Measurements from ENCODE around the gene GATA3.
A peak's percentile ranks its signal among the peaks of the same experiment; 100 is the strongest.

The GATA3 gene

DNA sequence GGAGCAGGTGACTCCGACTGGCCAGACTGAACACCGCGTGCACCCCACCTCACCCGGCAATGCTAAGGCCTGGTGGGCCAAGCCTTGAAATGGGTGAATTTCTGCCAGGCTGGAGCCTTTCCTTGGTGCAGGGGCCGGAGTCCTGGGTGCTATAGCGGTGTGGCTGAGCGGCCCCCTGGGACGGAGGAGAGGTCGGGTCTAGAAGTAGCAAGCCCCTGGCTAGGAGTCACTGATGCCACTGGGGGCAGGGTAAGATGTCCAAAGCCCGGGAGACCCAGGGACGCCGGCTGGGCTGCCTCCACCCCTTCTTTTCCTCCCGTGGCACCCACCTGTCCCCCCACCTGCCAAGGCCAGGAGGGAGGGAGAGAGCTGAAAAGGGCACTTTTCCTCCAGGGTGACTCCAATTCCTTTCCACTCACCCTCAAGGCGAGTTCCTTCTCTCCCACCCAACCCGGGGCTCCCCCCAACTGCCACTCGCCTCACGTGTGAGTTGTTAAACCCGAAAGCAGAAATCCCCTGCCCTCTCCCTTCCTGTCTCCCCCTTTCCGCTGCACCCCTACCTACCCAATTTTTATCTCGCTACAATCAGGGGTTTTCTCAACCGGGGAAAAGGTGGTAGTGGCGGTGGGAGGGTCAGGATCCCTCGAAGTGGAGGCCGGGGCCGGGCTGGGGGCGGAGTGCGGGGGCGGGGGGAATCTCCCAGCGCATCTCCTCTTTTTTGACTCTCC is 6.0 kb upstream of the GATA3 start:
- no peaks in the 10 kb centered on the region for H3K9me3 ChIP-seq (ENCODE audit: low read depth, low read length)
- H3K27ac ChIP-seq, result no peak overlapping the region
- H3K4me3 ChIP-seq, result no peak overlapping the region
- DNase-seq (ENCODE audit: low read depth, low spot score), result no peak
- no peak overlapping the region for H3K9ac ChIP-seq (ENCODE audit: insufficient read length)
- no peaks in the 10 kb centered on the region for H3K36me3 ChIP-seq (ENCODE audit: insufficient read depth, low read length)
- TF ChIP-seq EZH2 (IDR thresholded peaks at IDR 0.05) (no peak), POLR2AphosphoS5 (IDR thresholded peaks at IDR 0.05; ENCODE audit: borderline replicate concordance, low read depth, low read length) (no peak), FOXP2 (optimal IDR thresholded peaks at IDR 0.05; ENCODE audit: control extremely low read depth, extremely low read length, insufficient read depth) (no peak)

DNA sequence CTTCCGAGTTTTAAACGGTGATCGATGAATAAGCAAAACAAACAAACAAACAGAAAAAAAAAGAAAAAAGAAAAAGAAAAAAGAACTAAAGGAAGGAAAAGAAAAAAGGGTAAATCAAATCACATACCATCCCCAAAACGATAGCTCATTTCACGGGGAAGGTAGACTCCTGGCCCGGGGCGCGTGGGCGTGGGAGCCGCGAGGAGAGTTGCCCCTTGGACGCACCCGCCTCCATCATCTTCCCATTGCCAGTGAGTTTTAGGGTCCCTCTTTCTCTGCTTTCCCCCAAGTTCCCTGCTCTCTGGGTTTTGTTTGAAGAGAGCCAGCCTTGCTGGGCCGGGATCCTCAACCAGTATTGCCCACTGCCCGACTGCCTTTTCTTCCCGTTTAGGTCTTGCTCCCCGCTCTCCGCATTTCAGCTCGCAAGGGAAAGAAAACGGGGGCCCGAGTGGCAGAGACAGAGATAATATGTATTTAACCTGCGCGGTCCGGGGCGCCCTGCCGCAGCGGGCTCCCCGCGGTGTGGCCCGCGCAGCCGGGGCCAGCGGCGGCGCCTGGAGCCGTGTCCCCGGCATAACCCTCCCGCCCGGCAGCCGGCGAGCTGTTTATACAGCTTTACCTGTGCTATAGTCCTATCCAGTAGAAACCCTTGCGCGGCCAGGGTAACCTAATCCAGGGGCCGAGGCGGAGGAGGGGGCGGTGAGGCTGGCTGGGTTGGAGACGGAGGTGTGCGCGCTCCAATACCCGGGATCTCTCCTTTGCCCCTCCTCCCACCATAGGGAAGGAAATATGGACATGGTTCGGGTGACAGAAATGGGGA is 5.2 kb upstream of the GATA3 start:
- H3K27ac ChIP-seq, result no peak overlapping the region
- no peak for DNase-seq (ENCODE audit: low read depth, low spot score)
- H3K9ac ChIP-seq (ENCODE audit: insufficient read length), result no peak overlapping the region
- no peaks in the 10 kb centered on the region for H3K9me3 ChIP-seq (ENCODE audit: low read depth, low read length)
- H3K36me3 ChIP-seq (ENCODE audit: insufficient read depth, low read length), result no peaks in the 10 kb centered on the region
- TF ChIP-seq FOXP2 (optimal IDR thresholded peaks at IDR 0.05; ENCODE audit: control extremely low read depth, extremely low read length, insufficient read depth) (no peak), POLR2AphosphoS5 (IDR thresholded peaks at IDR 0.05; ENCODE audit: borderline replicate concordance, low read depth, low read length) (no peak), EZH2 (IDR thresholded peaks at IDR 0.05) (no peak)
- H3K4me3 ChIP-seq, result peak overlapping the region; percentile 76

DNA sequence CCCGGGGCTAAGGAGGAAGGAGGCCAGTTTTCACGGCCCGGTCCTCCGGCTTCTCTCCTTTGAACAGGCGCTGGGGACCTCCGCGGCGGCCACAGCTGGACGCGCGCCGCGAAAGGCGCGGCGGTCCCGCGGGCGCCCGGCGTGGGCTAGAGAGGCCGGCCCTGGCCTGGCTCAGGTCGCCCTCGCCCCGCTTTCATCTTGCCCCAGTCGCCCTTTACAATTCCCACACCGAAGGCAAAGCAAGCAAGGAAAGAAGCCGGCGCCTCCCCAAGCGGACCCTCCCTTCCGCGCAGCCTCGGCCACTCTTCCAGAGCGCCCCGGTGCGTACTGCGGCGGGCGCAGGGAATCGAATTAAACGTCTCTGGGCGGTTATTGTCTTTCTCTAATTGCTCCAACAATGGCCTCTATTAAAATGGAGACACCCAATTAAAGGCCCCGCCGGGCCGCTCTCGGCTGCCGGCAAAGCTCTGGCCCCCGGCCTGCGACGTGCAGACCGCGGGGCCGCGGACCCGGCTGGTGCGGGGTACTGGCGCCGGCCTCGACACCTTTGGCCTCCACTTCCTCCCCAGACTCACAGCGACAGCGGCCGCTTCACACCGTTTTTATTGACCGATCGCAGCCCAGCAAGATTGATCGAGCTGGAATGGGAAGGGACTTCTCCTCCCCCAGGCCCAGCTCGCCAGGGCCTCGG is 4.5 kb upstream of the GATA3 start:
- Histone ChIP-seq H3K27ac (no peak overlapping the region), H3K9me3 (ENCODE audit: low read depth, low read length) (no peaks in the 10 kb centered on the region), H3K4me3 (peak overlapping the region; percentile 76), H3K36me3 (ENCODE audit: insufficient read depth, low read length) (no peaks in the 10 kb centered on the region), H3K9ac (ENCODE audit: insufficient read length) (peak overlapping the region; percentile 73)
- no peak for DNase-seq (ENCODE audit: low read depth, low spot score)
- TF ChIP-seq FOXP2 (optimal IDR thresholded peaks at IDR 0.05; ENCODE audit: control extremely low read depth, extremely low read length, insufficient read depth), result no peak
- no peak for TF ChIP-seq EZH2 (IDR thresholded peaks at IDR 0.05)
- TF ChIP-seq POLR2AphosphoS5 (IDR thresholded peaks at IDR 0.05; ENCODE audit: borderline replicate concordance, low read depth, low read length), result no peak

DNA sequence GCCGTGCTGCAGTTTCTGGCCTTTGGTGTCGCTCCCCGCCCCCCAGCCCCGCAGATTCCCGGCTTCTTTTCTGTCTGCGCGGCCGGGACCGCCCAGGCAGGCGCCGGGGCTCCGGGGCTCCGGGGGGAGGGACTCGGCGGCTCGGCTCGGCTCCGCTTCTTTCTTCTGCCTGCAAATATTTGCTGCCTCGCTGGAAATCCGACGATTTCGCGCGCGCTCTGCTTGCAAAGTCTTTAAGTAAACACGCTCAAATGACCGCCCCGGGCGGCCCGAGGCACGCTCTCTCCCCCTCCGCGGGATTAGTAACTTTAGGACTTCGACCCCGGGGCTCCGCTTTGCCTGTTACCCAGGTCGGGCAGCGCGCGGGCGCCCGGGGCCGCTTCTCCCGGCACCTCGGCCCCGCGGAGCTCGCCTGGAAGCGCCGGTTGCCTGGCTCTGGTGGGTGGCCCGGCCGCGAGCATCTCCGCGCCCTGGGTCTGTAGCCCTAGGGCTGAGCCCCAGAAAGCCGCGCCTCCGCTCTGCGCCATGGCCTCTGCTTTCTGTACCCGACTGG is 3.9 kb upstream of the GATA3 start:
- H3K9me3 ChIP-seq (ENCODE audit: low read depth, low read length), result no peaks in the 10 kb centered on the region
- DNase-seq (ENCODE audit: low read depth, low spot score), result no peak
- H3K4me3 ChIP-seq, result peak overlapping the region; percentile 76
- H3K36me3 ChIP-seq (ENCODE audit: insufficient read depth, low read length), result no peaks in the 10 kb centered on the region
- no peak overlapping the region for H3K27ac ChIP-seq
- TF ChIP-seq FOXP2 (optimal IDR thresholded peaks at IDR 0.05; ENCODE audit: control extremely low read depth, extremely low read length, insufficient read depth) (no peak), EZH2 (IDR thresholded peaks at IDR 0.05) (no peak), POLR2AphosphoS5 (IDR thresholded peaks at IDR 0.05; ENCODE audit: borderline replicate concordance, low read depth, low read length) (no peak)
- H3K9ac ChIP-seq (ENCODE audit: insufficient read length), result peak overlapping the region; percentile 73

DNA sequence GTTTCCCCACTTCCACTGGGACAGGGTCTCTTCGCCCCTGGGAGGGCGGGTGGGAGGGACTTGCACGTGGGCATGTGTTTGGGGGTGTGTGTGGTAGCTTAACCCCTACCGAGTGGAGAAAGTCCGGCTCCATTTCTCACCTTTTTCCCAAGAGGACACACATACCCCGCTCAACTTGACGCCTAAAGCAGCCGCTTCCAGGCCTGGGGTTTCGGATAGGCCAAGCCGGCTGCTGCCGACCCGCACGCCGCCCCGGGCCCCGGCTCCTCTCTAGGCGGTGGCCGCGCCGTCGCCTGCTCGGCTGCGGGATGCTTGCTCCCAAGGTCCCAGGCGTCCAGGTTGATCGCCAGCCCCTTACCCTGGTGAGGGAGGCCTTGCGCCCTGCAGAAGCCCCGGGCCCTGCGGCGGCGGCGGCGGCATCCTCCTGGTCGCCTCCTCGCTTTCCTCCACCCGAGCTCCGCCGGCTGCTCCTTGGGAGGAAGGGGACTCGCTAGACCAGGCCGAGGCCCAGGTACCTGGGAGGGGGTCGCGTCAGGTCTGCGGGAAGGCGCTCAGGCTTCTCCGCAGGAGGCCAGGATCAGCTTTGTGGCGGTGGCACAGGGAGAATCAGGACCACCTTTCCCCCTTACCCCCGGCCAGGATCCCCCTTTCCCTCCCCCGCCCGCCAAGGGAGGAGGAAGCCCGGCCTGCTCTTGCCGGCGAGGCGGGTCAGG is 3.2 kb upstream of the GATA3 start:
- no peak overlapping the region for H3K4me3 ChIP-seq
- H3K9ac ChIP-seq (ENCODE audit: insufficient read length), result no peak overlapping the region
- DNase-seq (ENCODE audit: low read depth, low spot score), result no peak
- no peak overlapping the region for H3K27ac ChIP-seq
- H3K36me3 ChIP-seq (ENCODE audit: insufficient read depth, low read length), result no peaks in the 10 kb centered on the region
- TF ChIP-seq EZH2 (IDR thresholded peaks at IDR 0.05), result no peak
- H3K9me3 ChIP-seq (ENCODE audit: low read depth, low read length), result no peaks in the 10 kb centered on the region

DNA sequence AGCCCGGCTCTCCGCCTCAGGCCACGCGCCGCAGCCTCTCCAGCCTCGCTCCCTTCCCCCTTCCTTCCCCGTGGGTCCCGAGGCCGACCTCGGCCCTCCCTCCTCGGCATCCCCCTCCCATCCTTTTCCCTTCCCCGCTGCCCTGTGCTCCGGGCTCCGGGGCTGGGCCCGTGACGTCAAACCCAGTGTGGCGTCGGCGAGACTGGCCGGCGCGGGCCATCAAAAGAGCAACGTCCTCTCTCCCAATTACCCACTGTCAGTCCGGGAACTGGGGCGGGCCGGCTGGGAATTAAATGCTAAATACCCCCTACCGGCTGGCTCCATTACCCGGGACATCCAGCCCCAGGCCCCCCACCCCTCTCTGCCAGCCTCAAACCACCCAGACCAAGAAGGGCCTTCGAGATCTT is 2.6 kb upstream of the GATA3 start:
- Histone ChIP-seq H3K27ac (no peak overlapping the region), H3K4me3 (no peak overlapping the region), H3K9me3 (ENCODE audit: low read depth, low read length) (no peaks in the 10 kb centered on the region), H3K36me3 (ENCODE audit: insufficient read depth, low read length) (no peaks in the 10 kb centered on the region), H3K9ac (ENCODE audit: insufficient read length) (no peak overlapping the region)
- TF ChIP-seq FOXP2 (optimal IDR thresholded peaks at IDR 0.05; ENCODE audit: control extremely low read depth, extremely low read length, insufficient read depth), result no peak
- no peak for TF ChIP-seq POLR2AphosphoS5 (IDR thresholded peaks at IDR 0.05; ENCODE audit: borderline replicate concordance, low read depth, low read length)
- no peak for TF ChIP-seq EZH2 (IDR thresholded peaks at IDR 0.05)
- DNase-seq (ENCODE audit: low read depth, low spot score), result no peak

DNA sequence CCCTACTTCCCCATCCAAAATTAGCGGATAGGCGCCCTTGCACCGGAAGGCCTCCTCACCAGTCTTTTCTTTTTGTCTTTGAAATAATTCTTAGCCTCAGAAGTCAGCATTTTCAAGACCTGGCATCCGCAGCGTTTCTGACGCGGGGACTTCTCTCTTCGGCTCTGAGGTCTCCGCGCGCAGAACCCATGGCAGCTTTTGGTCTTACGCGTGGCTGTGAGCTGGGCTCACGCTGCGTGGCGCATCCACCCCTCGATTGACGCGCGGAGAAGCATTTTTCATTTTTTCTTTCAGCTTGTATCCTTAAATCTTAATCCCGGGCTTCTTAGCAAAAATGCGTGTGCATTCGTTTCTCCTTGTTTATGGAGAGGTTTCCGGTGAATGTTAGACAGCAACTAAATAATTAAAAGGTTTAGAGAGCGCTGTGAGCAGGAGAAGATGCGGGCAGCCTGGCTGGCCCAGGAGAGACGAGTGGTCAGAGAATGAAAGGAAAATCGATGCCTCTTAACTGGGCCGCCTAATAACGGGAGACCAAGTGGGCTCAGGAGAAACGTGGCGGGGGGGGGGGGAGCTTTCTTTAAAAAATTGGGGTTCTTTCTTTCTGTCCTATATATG is 2.0 kb upstream of the GATA3 start:
- no peaks in the 10 kb centered on the region for H3K36me3 ChIP-seq (ENCODE audit: insufficient read depth, low read length)
- DNase-seq (ENCODE audit: low read depth, low spot score), result no peak
- H3K9ac ChIP-seq (ENCODE audit: insufficient read length), result no peak overlapping the region
- no peak overlapping the region for H3K4me3 ChIP-seq
- no peak overlapping the region for H3K27ac ChIP-seq
- H3K9me3 ChIP-seq (ENCODE audit: low read depth, low read length), result no peaks in the 10 kb centered on the region
- TF ChIP-seq FOXP2 (optimal IDR thresholded peaks at IDR 0.05; ENCODE audit: control extremely low read depth, extremely low read length, insufficient read depth), result no peak
- TF ChIP-seq POLR2AphosphoS5 (IDR thresholded peaks at IDR 0.05; ENCODE audit: borderline replicate concordance, low read depth, low read length), result no peak
- no peak for TF ChIP-seq EZH2 (IDR thresholded peaks at IDR 0.05)

Data from SK-N-MC (cell line).